HEK293 (cell line): ENCODE results near the gene IFI27L2.

ENCODE experiments used
- CTCF ChIA-PET: fragments of 350-600 bp; formaldehyde crosslinking; extraction: SDS; loops from one replicate; lab custom pipeline; 2021; ENCODE audit warnings: antibody characterized with exemption; lab: Yijun Ruan, JAX
- POLR2A ChIA-PET: fragments of 300-600 bp; formaldehyde crosslinking; extraction: SDS; loops from one replicate; lab custom pipeline; 2020; ENCODE audit warnings: antibody characterized with exemption, inconsistent platforms; lab: Yijun Ruan, JAX
- H3K27ac ChIP-seq: fragments of 200-500 bp; sonication (Bioruptor generic); 2 replicates; pipeline ENCODE4 v1.5.1; 2014; ENCODE audit warnings: low read depth, low read length, control low read depth, inconsistent platforms; ENCODE audit errors: extremely low read depth
- H3K36me3 ChIP-seq, 2 experiments: fragments of 200-500 bp in 1 of 2; sonication (Bioruptor generic) in 1 of 2; 1 replicate in 1 of 2; 2 replicates in 1 of 2; pipeline ENCODE4 v1.5.1; 2014 to 2017; ENCODE audit warnings: inconsistent platforms in 2 of 2, low read length in 2 of 2; ENCODE audit not compliant: control insufficient read depth in 2 of 2, insufficient read depth in 1 of 2
- H3K4me1 ChIP-seq: fragments of 200-500 bp; sonication (Bioruptor generic); 2 replicates; pipeline ENCODE4 v1.5.1; 2014; ENCODE audit warnings: mild to moderate bottlenecking, low read length, inconsistent platforms; ENCODE audit not compliant: control insufficient read depth, insufficient read depth
- H3K4me3 ChIP-seq: 2 replicates; pipeline ENCODE4 v1.5.1; 2011; ENCODE audit warnings: low read depth, mild to moderate bottlenecking, control low read depth, low read length, moderate library complexity
- H3K9me3 ChIP-seq: fragments of 200-500 bp; sonication (Bioruptor generic); 2 replicates; pipeline ENCODE4 v1.5.1; 2014; ENCODE audit warnings: low read depth, low read length, inconsistent platforms; ENCODE audit not compliant: control insufficient read depth, insufficient read depth
- INSM2 ChIP-seq: fragments of 450-650 bp; formaldehyde crosslinking; IDR thresholded peaks from 2 replicates; pipeline ENCODE4 v1.5.1; 2016; ENCODE audit warnings: missing biosample characterization, missing genetic modification characterization
- KLF1 ChIP-seq: fragments of 450-650 bp; formaldehyde crosslinking; IDR thresholded peaks from 2 replicates; pipeline ENCODE4 v1.5.1; 2016; ENCODE audit warnings: missing biosample characterization, missing genetic modification characterization
- KLF10 ChIP-seq: fragments of 450-650 bp; IDR thresholded peaks from 2 replicates; pipeline ENCODE4 v1.5.1; 2018; ENCODE audit warnings: missing biosample characterization, mild to moderate bottlenecking, missing genetic modification characterization
- KLF16 ChIP-seq: fragments of 450-650 bp; formaldehyde crosslinking; IDR thresholded peaks from 2 replicates; pipeline ENCODE4 v1.5.1; 2017; ENCODE audit warnings: missing biosample characterization, missing genetic modification characterization
- KLF17 ChIP-seq: fragments of 450-650 bp; formaldehyde crosslinking; IDR thresholded peaks from 2 replicates; pipeline ENCODE4 v1.5.1; 2016; ENCODE audit warnings: missing biosample characterization, missing genetic modification characterization
- KLF8 ChIP-seq: fragments of 450-650 bp; formaldehyde crosslinking; IDR thresholded peaks from 2 replicates; pipeline ENCODE4 v1.5.1; 2016; ENCODE audit warnings: missing biosample characterization, missing genetic modification characterization
- PRDM10 ChIP-seq: fragments of 450-650 bp; formaldehyde crosslinking; IDR thresholded peaks from 2 replicates; pipeline ENCODE4 v1.5.1; 2016; ENCODE audit warnings: missing biosample characterization, missing genetic modification characterization
- SCRT2 ChIP-seq: fragments of 450-650 bp; formaldehyde crosslinking; IDR thresholded peaks from 2 replicates; pipeline ENCODE4 v1.5.1; 2016; ENCODE audit warnings: missing biosample characterization, missing genetic modification characterization
- SP3 ChIP-seq: fragments of 450-650 bp; formaldehyde crosslinking; IDR thresholded peaks from 2 replicates; pipeline ENCODE4 v1.5.1; 2016; ENCODE audit warnings: missing biosample characterization, missing genetic modification characterization
- ZBTB20 ChIP-seq: fragments of 450-650 bp; formaldehyde crosslinking; IDR thresholded peaks from 2 replicates; pipeline ENCODE4 v1.5.1; 2016; ENCODE audit warnings: missing biosample characterization, missing genetic modification characterization
- ZNF155 ChIP-seq: fragments of 450-650 bp; formaldehyde crosslinking; IDR thresholded peaks from 2 replicates; pipeline ENCODE4 v1.5.1; 2016; ENCODE audit warnings: missing biosample characterization, missing genetic modification characterization
- ZNF214 ChIP-seq: fragments of 450-650 bp; formaldehyde crosslinking; IDR thresholded peaks from 2 replicates; pipeline ENCODE4 v1.5.1; 2017; ENCODE audit warnings: missing biosample characterization, mild to moderate bottlenecking, missing genetic modification characterization, borderline replicate concordance
- ZNF26 ChIP-seq: fragments of 450-650 bp; formaldehyde crosslinking; IDR thresholded peaks from 2 replicates; pipeline ENCODE4 v1.5.1; 2016; ENCODE audit warnings: missing biosample characterization, missing genetic modification characterization
- ZNF274 ChIP-seq, 2 experiments: fragments of 200-500 bp in 1 of 2; fragments of 450-650 bp in 1 of 2; sonication (Bioruptor generic) in 1 of 2; formaldehyde crosslinking in 1 of 2; IDR thresholded peaks; 2 replicates each; pipeline versions ENCODE4 v1.5.1 to v1.6.1; 2014 to 2016; ENCODE audit warnings: borderline replicate concordance in 1 of 2, inconsistent platforms in 1 of 2, low read length in 1 of 2, missing biosample characterization in 1 of 2, missing genetic modification characterization in 1 of 2
- ZNF292 ChIP-seq: fragments of 450-650 bp; formaldehyde crosslinking; IDR thresholded peaks from 2 replicates; pipeline ENCODE4 v1.5.1; 2016; ENCODE audit warnings: low read depth, missing biosample characterization, missing genetic modification characterization, borderline replicate concordance
- ZNF391 ChIP-seq: fragments of 450-650 bp; formaldehyde crosslinking; IDR thresholded peaks from 2 replicates; pipeline ENCODE4 v1.5.1; 2016; ENCODE audit warnings: low read depth, missing biosample characterization, missing genetic modification characterization, borderline replicate concordance
- ZNF394 ChIP-seq: fragments of 450-650 bp; formaldehyde crosslinking; IDR thresholded peaks from 2 replicates; pipeline ENCODE4 v1.5.1; 2016; ENCODE audit warnings: missing biosample characterization, missing genetic modification characterization, mild to moderate bottlenecking, moderate library complexity, borderline replicate concordance
- ZNF398 ChIP-seq: fragments of 450-650 bp; formaldehyde crosslinking; IDR thresholded peaks from 2 replicates; pipeline ENCODE4 v1.5.1; 2017; ENCODE audit warnings: missing biosample characterization, missing genetic modification characterization
- ZNF585B ChIP-seq: fragments of 450-650 bp; formaldehyde crosslinking; IDR thresholded peaks from 2 replicates; pipeline ENCODE4 v1.5.1; 2016; ENCODE audit warnings: missing biosample characterization, missing genetic modification characterization
- ZNF596 ChIP-seq: fragments of 450-650 bp; IDR thresholded peaks from 2 replicates; pipeline ENCODE4 v1.5.0; 2018; ENCODE audit warnings: missing biosample characterization, mild to moderate bottlenecking, missing genetic modification characterization, moderate library complexity
- ZNF660 ChIP-seq: fragments of 450-650 bp; IDR thresholded peaks from 2 replicates; pipeline ENCODE4 v1.5.1; 2018; ENCODE audit warnings: missing biosample characterization, mild to moderate bottlenecking, missing genetic modification characterization
- ZNF677 ChIP-seq: fragments of 450-650 bp; IDR thresholded peaks from 2 replicates; pipeline ENCODE4 v1.5.0; 2018; ENCODE audit warnings: missing biosample characterization, mild to moderate bottlenecking, missing genetic modification characterization, moderate library complexity
- ZSCAN18 ChIP-seq: fragments of 450-650 bp; formaldehyde crosslinking; IDR thresholded peaks from 2 replicates; pipeline ENCODE4 v1.5.1; 2016; ENCODE audit warnings: missing biosample characterization, missing genetic modification characterization

Gene IFI27L2

GRCh38 chr14:94173885-94174603, 44.6 kb upstream of the IFI27L2 start, which contains the start of gene PPP4R4 (continued):
- no peak for TF ChIP-seq ZNF155
- 0 out of 2 replicates have a peak, but pooled peaks have one; percentile 22 for TF ChIP-seq ZNF596
- TF ChIP-seq INSM2 (tag by site-specific recombination), result no peak
- no peak for TF ChIP-seq ZSCAN18
- no peak for TF ChIP-seq KLF16 (tag by site-specific recombination)
- no peak for TF ChIP-seq PRDM10 (tag by site-specific recombination)
- TF ChIP-seq ZNF398, result no peak
- TF ChIP-seq SCRT2 (tag by site-specific recombination), result no peak
- TF ChIP-seq ZNF585B, result no peak
- TF ChIP-seq ZNF274 (IDR thresholded peaks at IDR 0.05; ENCODE audit: low read length), result no peak
- no peak for TF ChIP-seq ZNF274 (tag by site-specific recombination; IDR thresholded peaks at IDR 0.05; ENCODE audit: borderline replicate concordance)
- 0 out of 2 replicates have a peak, but pooled peaks have one; percentile 17 for TF ChIP-seq KLF17 (tag by site-specific recombination)
- no peak for TF ChIP-seq KLF1
- TF ChIP-seq ZNF677 (tag by site-specific recombination), result no peak; the same call in 1 of the 2 replicates
- no peak for TF ChIP-seq ZNF391 (tag by site-specific recombination)

GRCh38 chr14:94173471-94173884, 44.1 kb upstream of the IFI27L2 start:
- Histone ChIP-seq H3K36me3 (no peaks in the 10 kb centered on the region), H3K4me3 (peak overlapping the region; percentile 58), H3K27ac (no peak overlapping the region), H3K4me1 (no peaks in the 10 kb centered on the region), H3K9me3 (no peaks in the 10 kb centered on the region)
- ChIA-PET POLR2A (interaction anchor here (0.8 to 2.1 kb wide), 2 partner anchors 27 to 92 kb away, joined by 3 to 6 read pairs; partner anchors contain the start of genes DDX24 and IFI27L1), CTCF (interaction anchor here (1.5 kb wide), 1 partner anchor 41 kb away, joined by 6 read pairs; no protein-coding TSS in a partner anchor)
- TF ChIP-seq KLF8 (tag by site-specific recombination) (no peak), ZNF394 (tag by site-specific recombination) (no peak), ZNF660 (no peak), ZNF26 (tag by site-specific recombination) (no peak), ZBTB20 (no peak), ZNF292 (tag by site-specific recombination) (no peak), KLF10 (tag by site-specific recombination) (peak; percentile 61; the same call in 1 of the 2 replicates), SP3 (tag by site-specific recombination) (peak; percentile 48; the same call in 1 of the 2 replicates), ZNF214 (no peak)
